AG04450 (cell line): ENCODE data around the gene TMEM151A. TPM values are rescaled to one million over a fixed set of nuclear protein-coding genes. Genes with fewer than 3 reads are reported as not detected.

ENCODE experiments used
- CTCF ChIA-PET: fragments of 300-600, 350-600 bp; formaldehyde crosslinking; extraction: SDS; loops from one replicate; lab custom pipeline; 2022; ENCODE audit warnings: antibody characterized with exemption, inconsistent platforms; lab: Charles Lee
- POLR2A ChIA-PET: fragments of 350-600 bp; formaldehyde crosslinking; extraction: SDS; loops from one replicate; lab custom pipeline; 2021; ENCODE audit warnings: antibody characterized with exemption, inconsistent platforms; lab: Yijun Ruan, JAX
- DNase-seq: peaks from one replicate; pipeline ENCODE4 v3.0.0-alpha.2; 2011; ENCODE audit warnings: low read depth, low spot score
- H3K27ac ChIP-seq: one replicate; pipeline ENCODE4 v1.5.1; 2012; ENCODE audit warnings: low read depth, low read length, control low read depth
- H3K27me3 ChIP-seq: one replicate; pipeline ENCODE4 v1.6.0; 2012; ENCODE audit warnings: low read length; ENCODE audit not compliant: control insufficient read depth, insufficient read depth
- H3K4me3 ChIP-seq: 2 replicates; pipeline ENCODE4 v1.5.1; 2011; ENCODE audit warnings: mild to moderate bottlenecking, low read depth, low read length, control low read depth
- H3K9me3 ChIP-seq: 2 replicates; pipeline ENCODE4 v1.5.1; 2012; ENCODE audit warnings: low read length; ENCODE audit not compliant: control insufficient read depth, insufficient read depth
- polyA plus RNA-seq: library from polyadenylated mRNA; depleted of rRNA; stranded (reverse); fragments of >200 nt; gene quantifications from 2 replicates; pipeline ENCODE4 v1.2.3, GENCODE V29; 2011; rRNA removed
- TF ChIP-seq, protein P1 (sequence below): IDR thresholded peaks from 2 replicates; pipeline ENCODE4 v1.5.1; 2011; ENCODE audit warnings: low read depth, low read length, control low read depth, inconsistent platforms

TMEM151A gene
- polyA plus RNA-seq, 1 experiment, result not detected

DNA sequence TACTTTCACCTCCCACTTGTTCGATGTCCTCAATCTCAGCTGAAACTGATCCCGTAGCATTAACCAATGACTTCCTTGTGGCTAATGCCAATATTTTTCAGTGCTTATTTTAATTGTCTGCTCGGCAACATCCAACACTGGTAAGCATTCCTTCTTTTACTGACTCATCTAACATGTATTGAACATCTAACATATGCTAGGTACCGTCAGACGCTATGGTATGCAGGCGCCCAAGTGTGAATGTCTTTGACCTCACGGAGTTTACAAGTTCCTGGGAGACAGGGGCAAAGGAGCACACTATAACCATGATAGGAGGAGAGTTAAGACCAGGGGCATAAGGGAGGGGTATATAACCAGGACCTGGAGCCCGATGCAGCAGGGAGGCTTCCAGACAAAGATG is 51.5 kb downstream of the TMEM151A start:
- ChIA-PET CTCF (interaction anchor here (0.8 kb wide), 1 partner anchor 43 kb away, joined by 3 read pairs; no protein-coding TSS in a partner anchor), POLR2A (no interaction called here)
- Histone ChIP-seq H3K9me3 (peaks cover 3% of the 10 kb centered on the region; the same call in 1 of the 2 replicates), H3K27ac (no peak overlapping the region), H3K27me3 (no peaks in the 10 kb centered on the region), H3K4me3 (0 out of 2 replicates have a peak overlapping the region, but pooled peaks have one; percentile 99)
- DNase-seq, result no peak
- TF ChIP-seq, protein P1, sequence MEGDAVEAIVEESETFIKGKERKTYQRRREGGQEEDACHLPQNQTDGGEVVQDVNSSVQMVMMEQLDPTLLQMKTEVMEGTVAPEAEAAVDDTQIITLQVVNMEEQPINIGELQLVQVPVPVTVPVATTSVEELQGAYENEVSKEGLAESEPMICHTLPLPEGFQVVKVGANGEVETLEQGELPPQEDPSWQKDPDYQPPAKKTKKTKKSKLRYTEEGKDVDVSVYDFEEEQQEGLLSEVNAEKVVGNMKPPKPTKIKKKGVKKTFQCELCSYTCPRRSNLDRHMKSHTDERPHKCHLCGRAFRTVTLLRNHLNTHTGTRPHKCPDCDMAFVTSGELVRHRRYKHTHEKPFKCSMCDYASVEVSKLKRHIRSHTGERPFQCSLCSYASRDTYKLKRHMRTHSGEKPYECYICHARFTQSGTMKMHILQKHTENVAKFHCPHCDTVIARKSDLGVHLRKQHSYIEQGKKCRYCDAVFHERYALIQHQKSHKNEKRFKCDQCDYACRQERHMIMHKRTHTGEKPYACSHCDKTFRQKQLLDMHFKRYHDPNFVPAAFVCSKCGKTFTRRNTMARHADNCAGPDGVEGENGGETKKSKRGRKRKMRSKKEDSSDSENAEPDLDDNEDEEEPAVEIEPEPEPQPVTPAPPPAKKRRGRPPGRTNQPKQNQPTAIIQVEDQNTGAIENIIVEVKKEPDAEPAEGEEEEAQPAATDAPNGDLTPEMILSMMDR, result no peak

DNA sequence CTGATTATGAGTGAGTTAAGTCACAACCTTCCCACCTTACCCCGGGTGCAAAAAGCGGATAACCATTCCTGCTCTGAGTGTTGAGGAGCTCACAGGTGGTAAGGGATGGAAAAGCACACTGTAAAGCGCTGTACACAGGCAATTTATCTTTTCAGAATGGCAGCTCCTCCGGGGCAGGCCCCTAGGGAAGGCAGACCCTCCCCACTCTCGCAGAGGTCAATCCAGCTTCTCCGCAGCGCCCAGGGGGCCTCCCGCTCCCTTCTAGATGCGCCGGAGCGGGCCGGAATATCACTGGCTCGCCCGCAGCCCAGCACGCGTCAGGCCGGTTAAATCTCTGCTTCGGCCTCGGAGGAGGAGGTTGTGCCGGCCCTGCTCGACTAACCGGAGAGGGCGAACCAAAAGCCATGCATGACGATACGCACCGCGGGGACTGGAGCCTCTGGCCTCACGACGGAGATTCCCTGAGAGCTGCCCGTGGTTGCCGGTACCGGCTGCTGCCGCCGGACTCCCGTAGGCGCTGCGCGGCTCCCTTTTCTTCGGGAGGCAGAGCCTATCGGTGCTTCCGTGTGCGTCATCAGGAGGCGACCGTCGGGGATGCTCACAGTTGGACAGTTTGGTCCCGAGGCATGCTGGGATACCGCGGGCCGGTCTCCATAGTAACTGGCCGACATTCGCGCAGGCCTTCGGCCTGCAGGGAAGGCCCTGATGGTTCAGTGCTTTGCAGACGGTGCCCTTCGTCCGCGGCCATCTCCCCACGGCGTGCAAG is 53.0 kb downstream of the TMEM151A start, which contains the start of gene BRMS1:
Gene BRMS1, minus strand, starts transcription at position 555 of the 766 bp plus-strand sequence. CDS start 2,870 bp downstream, outside the sequence.
- DNase-seq, result peak; percentile 87
- TF ChIP-seq, protein P1, result peak; percentile 13
- Histone ChIP-seq H3K27ac (peak within 1 kb of the TSS; percentile 65), H3K9me3 (peaks cover 3% of the 10 kb centered on the region; the same call in 1 of the 2 replicates), H3K4me3 (peak within 1 kb of the TSS; percentile 99), H3K27me3 (no peaks in the 10 kb centered on the region)
- CTCF ChIA-PET, result interaction anchor here (0.8 to 2.1 kb wide), 11 partner anchors 9 to 94 kb away, joined by 3 to 12 read pairs (median 4); partner anchors contain the start of genes MRPL11 and RIN1
- POLR2A ChIA-PET, result interaction anchor here (0.6 to 2.1 kb wide), 6 partner anchors 9 to 175 kb away, joined by 3 to 13 read pairs (median 4); partner anchors contain the start of genes CD248, RIN1 and YIF1A

DNA sequence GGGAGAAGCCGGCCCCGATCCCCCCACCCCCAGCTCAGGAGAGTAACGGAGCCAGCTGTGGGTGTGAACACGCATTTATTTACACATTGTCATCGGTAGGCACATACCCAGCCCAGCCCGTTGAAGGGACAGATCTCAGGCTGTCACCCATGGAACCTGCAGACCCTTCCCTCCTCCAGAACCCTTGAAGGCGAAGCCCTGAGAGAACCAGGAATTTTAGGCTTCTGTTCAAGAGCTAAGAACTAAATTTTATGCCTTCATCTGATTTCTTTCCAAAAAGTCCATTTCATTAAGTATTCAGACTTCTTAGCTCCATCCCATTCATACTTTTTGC is 53.6 kb downstream of the TMEM151A start:
- Histone ChIP-seq H3K27me3 (no peaks in the 10 kb centered on the region), H3K9me3 (peaks cover 3% of the 10 kb centered on the region; the same call in 1 of the 2 replicates), H3K27ac (no peak overlapping the region), H3K4me3 (peak overlapping the region; percentile 99)
- ChIA-PET POLR2A (interaction anchor here (0.6 to 2.1 kb wide), 4 partner anchors 9 to 176 kb away, joined by 3 to 13 read pairs (median 4); partner anchors contain the start of genes CD248 and RIN1), CTCF (interaction anchor here (0.8 to 2.1 kb wide), 9 partner anchors 9 to 93 kb away, joined by 3 to 12 read pairs (median 4); partner anchors contain the start of genes MRPL11 and RIN1)
- TF ChIP-seq, protein P1, result no peak
- no peak for DNase-seq

Other genes starting within 250 kb of the TMEM151A start
- gene GAL3ST3, start 242.7 kb upstream of the TMEM151A start, polyA plus RNA-seq, result 0.09 and 0.11 TPM in 2 replicates
- 88.2 and 97.1 TPM in 2 replicates for gene SF3B2, start 239.5 kb upstream of the TMEM151A start, polyA plus RNA-seq
- gene PACS1, start 221.6 kb upstream of the TMEM151A start, polyA plus RNA-seq, result 27.1 and 32.5 TPM in 2 replicates
- gene KLC2, start 34.2 kb upstream of the TMEM151A start, polyA plus RNA-seq, result 6.4 and 8.5 TPM in 2 replicates
- gene RAB1B, start 23.3 kb upstream of the TMEM151A start, polyA plus RNA-seq, result 127 and 183 TPM in 2 replicates
- 2.0 and 2.8 TPM in 2 replicates for gene CNIH2, start 13.7 kb upstream of the TMEM151A start, polyA plus RNA-seq
- 126 and 140 TPM in 2 replicates for gene YIF1A, start 2.8 kb upstream of the TMEM151A start, polyA plus RNA-seq
- 105 and 128 TPM in 2 replicates for gene CD248, start 25.1 kb downstream of the TMEM151A start, polyA plus RNA-seq
- 6.7 and 9.0 TPM in 2 replicates for gene RIN1, start 44.5 kb downstream of the TMEM151A start, polyA plus RNA-seq
- gene BRMS1, start 53.2 kb downstream of the TMEM151A start, polyA plus RNA-seq, result 35.2 and 39.3 TPM in 2 replicates
- gene B4GAT1, start 55.7 kb downstream of the TMEM151A start, polyA plus RNA-seq, result 15.9 and 17.7 TPM in 2 replicates
- 0.16 and 0.46 TPM in 2 replicates for gene SLC29A2, start 79.9 kb downstream of the TMEM151A start, polyA plus RNA-seq
- 0.12 and 0.14 TPM in 2 replicates for gene NPAS4, start 129.1 kb downstream of the TMEM151A start, polyA plus RNA-seq
- gene MRPL11, start 147.0 kb downstream of the TMEM151A start, polyA plus RNA-seq, result 43.1 and 55.1 TPM in 2 replicates
- 4.6 and 5.6 TPM in 2 replicates for gene PELI3, start 175.0 kb downstream of the TMEM151A start, polyA plus RNA-seq
- gene DPP3, start 188.5 kb downstream of the TMEM151A start, polyA plus RNA-seq, result 54.6 and 60.2 TPM in 2 replicates
- 17.7 and 21.1 TPM in 2 replicates for gene BBS1, start 218.7 kb downstream of the TMEM151A start, polyA plus RNA-seq